HCT116 (cell line): Measurements from ENCODE around the gene VARS1. TPM values are rescaled to one million over a fixed set of nuclear protein-coding genes. Genes with fewer than 3 reads are reported as not detected.
A peak's percentile ranks its signal among the peaks of the same experiment; 100 is the strongest.

ENCODE experiments used
- ATAC-seq: fragments of 200-7000 bp; cut with Tn5 transposase; 2 replicates; pipeline ENCODE4 v1.9.1; 2020; ENCODE audit warnings: mild to moderate bottlenecking, moderate library complexity
- BruUV-seq: library from RNA; stranded (reverse); fragments of 400-500 nt; replicated peaks from 2 replicates; lab custom pipeline; 2021; lab: Mats Ljungman, UMichigan
- CTCF ChIA-PET: fragments of 300-600 bp; sonication (Branson Sonifier 250); formaldehyde crosslinking; loops from one replicate; lab custom pipeline; 2021; ENCODE audit warnings: antibody characterized with exemption; lab: Charles Lee
- POLR2A ChIA-PET: fragments of 300-600, 350-600 bp; sonication (Branson Sonifier 250); formaldehyde crosslinking; loops from one replicate; lab custom pipeline; 2021; ENCODE audit warnings: antibody characterized with exemption; lab: Charles Lee
- RAD21 ChIA-PET, 2 experiments: fragments of 300-600 bp; sonication (Branson Sonifier 250); formaldehyde crosslinking; loops; one replicate each; lab custom pipeline; 2023; ENCODE audit warnings: low total read pairs in 2 of 2; ENCODE audit not compliant: uncharacterized antibody in 2 of 2, unreplicated experiment in 2 of 2, low non-redundant PET in 1 of 2; lab: Charles Lee
- DNase-seq: peaks from one replicate; pipeline ENCODE4 v3.0.0-alpha.2; 2010; ENCODE audit warnings: low read depth, low spot score
- H2AFZ ChIP-seq: fragments of 200-600 bp; shearing (Covaris generic), sonication (generic); 2 replicates; pipeline ENCODE4 v1.6.1; 2017; ENCODE audit warnings: low read depth, mixed run types, mixed read lengths, antibody characterized with exemption, low read length; ENCODE audit not compliant: poor library complexity, severe bottlenecking
- H3K27ac ChIP-seq: 2 replicates; pipeline ENCODE4 v1.5.1; 2012; ENCODE audit warnings: low read depth, low read length
- H3K27me3 ChIP-seq: fragments of 200-600 bp; sonication (generic); 2 replicates; pipeline ENCODE4 v1.6.1; 2016; ENCODE audit warnings: mixed run types, low read length, mixed read lengths; ENCODE audit not compliant: insufficient read depth
- H3K36me3 ChIP-seq, 2 experiments: fragments of 200-500 bp in 1 of 2; fragments of 200-600 bp in 1 of 2; sonication (Bioruptor generic) in 1 of 2; sonication (generic) in 1 of 2; 2 replicates each; pipeline versions ENCODE4 v1.5.1 to v1.6.1; 2014 to 2016; ENCODE audit warnings: low read length in 2 of 2, inconsistent platforms in 1 of 2, mixed read lengths in 1 of 2, mixed run types in 1 of 2; ENCODE audit not compliant: insufficient read depth in 2 of 2, control insufficient read depth in 1 of 2
- H3K4me1 ChIP-seq, 2 experiments: fragments of 200-600 bp in 1 of 2; sonication (generic) in 1 of 2; 2 replicates each; pipeline versions ENCODE4 v1.5.1 to v1.6.1; 2012 to 2017; ENCODE audit warnings: low read length in 2 of 2, inconsistent platforms in 1 of 2, mild to moderate bottlenecking in 1 of 2, mixed read lengths in 1 of 2, mixed run types in 1 of 2, moderate library complexity in 1 of 2; ENCODE audit not compliant: insufficient read depth in 2 of 2, control insufficient read depth in 1 of 2
- H3K4me2 ChIP-seq: fragments of 200-600 bp; sonication (generic); 2 replicates; pipeline ENCODE4 v1.6.1; 2017; ENCODE audit warnings: mixed run types, low read length, mixed read lengths
- H3K4me3 ChIP-seq, 2 experiments: fragments of 200-600 bp in 1 of 2; sonication (generic) in 1 of 2; replicated peaks in 1 of 2; 2 replicates each; pipeline ENCODE4 v1.5.1; 2011 to 2016; ENCODE audit warnings: low read length in 2 of 2, control low read depth in 1 of 2, low read depth in 1 of 2, mild to moderate bottlenecking in 1 of 2, mixed read lengths in 1 of 2, mixed run types in 1 of 2
- H3K79me2 ChIP-seq: fragments of 200-600 bp; sonication (generic); 2 replicates; pipeline ENCODE4 v1.6.1; 2017; ENCODE audit warnings: mild to moderate bottlenecking, mixed run types, low read length, moderate library complexity, mixed read lengths; ENCODE audit not compliant: insufficient read depth
- H3K9ac ChIP-seq: fragments of 200-600 bp; sonication (generic); 2 replicates; pipeline ENCODE4 v1.6.1; 2016; ENCODE audit warnings: low read length, mixed read lengths
- H3K9me2 ChIP-seq: fragments of 200-600 bp; sonication (generic), shearing (Covaris generic); 2 replicates; pipeline ENCODE4 v1.6.1; 2017; ENCODE audit warnings: mixed run types, mild to moderate bottlenecking, moderate library complexity; ENCODE audit not compliant: insufficient read depth
- H3K9me3 ChIP-seq, 2 experiments: fragments of 200-500 bp in 1 of 2; fragments of 200-600 bp in 1 of 2; sonication (Bioruptor generic) in 1 of 2; sonication (generic) in 1 of 2; 2 replicates each; pipeline ENCODE4 v1.6.1; 2014 to 2017; ENCODE audit warnings: low read length in 2 of 2, mixed read lengths in 2 of 2, inconsistent platforms in 1 of 2, low read depth in 1 of 2, mild to moderate bottlenecking in 1 of 2, mixed run types in 1 of 2, moderate library complexity in 1 of 2; ENCODE audit not compliant: control insufficient read depth in 1 of 2, insufficient read depth in 1 of 2
- H4K20me1 ChIP-seq: fragments of 200-600 bp; sonication (generic), shearing (Covaris generic); 2 replicates; pipeline ENCODE4 v1.6.1; 2017; ENCODE audit warnings: mixed run types, mild to moderate bottlenecking, moderate library complexity; ENCODE audit not compliant: insufficient read depth
- CBX3 ChIP-seq: IDR thresholded peaks from 2 replicates; pipeline ENCODE4 v1.6.1; 2012; ENCODE audit warnings: low read depth
- CEBPB ChIP-seq: IDR thresholded peaks from 2 replicates; pipeline ENCODE4 v1.6.1; 2012; ENCODE audit warnings: low read depth
- ELF1 ChIP-seq: IDR thresholded peaks from 2 replicates; pipeline ENCODE4 v1.6.1; 2012; ENCODE audit warnings: low read depth, borderline replicate concordance
- EZH2 ChIP-seq: fragments of 200-600 bp; sonication (generic); IDR thresholded peaks from 2 replicates; pipeline ENCODE4 v1.6.1; 2017; ENCODE audit warnings: antibody characterized with exemption, mixed run types
- FOSL1 ChIP-seq: IDR thresholded peaks from 2 replicates; pipeline ENCODE4 v1.6.1; 2012; ENCODE audit warnings: low read depth
- JUND ChIP-seq: IDR thresholded peaks from 2 replicates; pipeline ENCODE4 v1.6.1; 2012
- POLR2A ChIP-seq: IDR thresholded peaks from 2 replicates; pipeline ENCODE4 v1.7.0; 2011; ENCODE audit warnings: borderline replicate concordance; ENCODE audit not compliant: insufficient read depth, insufficient read length; ENCODE audit errors: extremely low read depth
- RAD21 ChIP-seq: IDR thresholded peaks from 2 replicates; pipeline ENCODE4 v1.6.1; 2012; ENCODE audit warnings: low read depth, mild to moderate bottlenecking
- SIN3A ChIP-seq: IDR thresholded peaks from 2 replicates; pipeline ENCODE4 v1.6.1; 2012; ENCODE audit warnings: low read depth
- SP1 ChIP-seq: IDR thresholded peaks from 2 replicates; pipeline ENCODE4 v1.6.1; 2012; ENCODE audit warnings: low read depth
- SRF ChIP-seq: IDR thresholded peaks from 2 replicates; pipeline ENCODE4 v1.6.1; 2012; ENCODE audit warnings: low read depth
- TCF7L2 ChIP-seq: IDR thresholded peaks from 2 replicates; pipeline ENCODE4 v1.7.0; 2011; ENCODE audit warnings: borderline replicate concordance, inconsistent platforms; ENCODE audit not compliant: insufficient read depth, insufficient read length; ENCODE audit errors: extremely low read depth
- ZNF274 ChIP-seq: fragments of 200-500 bp; sonication (Bioruptor generic); IDR thresholded peaks from 2 replicates; pipeline ENCODE4 v1.6.1; 2014; ENCODE audit warnings: mild to moderate bottlenecking, low read depth, low read length, inconsistent platforms
- intact Hi-C: fragments of 100-400 bp; cut with micrococcal nuclease; formaldehyde crosslinking; loops from 2 replicates; pipeline ENCODE4 v1.10.0; 2022
- total RNA-seq: library from RNA; stranded (reverse); gene quantifications from one replicate; pipeline ENCODE4 v1.2.1, GENCODE V29; 2021; ENCODE audit not compliant: unreplicated experiment
- TF ChIP-seq, protein P1 (sequence below): IDR thresholded peaks from 2 replicates; pipeline ENCODE4 v1.6.1; 2012
- TF ChIP-seq, protein P2 (sequence below), 3 experiments: fragments of 200-600 bp in 1 of 3; sonication (generic) in 1 of 3; IDR thresholded peaks in 2 of 3; conservative IDR thresholded peaks in 1 of 3; 2 replicates each; pipeline ENCODE4 v1.5.1; 2012 to 2017; ENCODE audit warnings: low read depth in 2 of 3, low read length in 2 of 3, antibody characterized with exemption in 1 of 3, borderline replicate concordance in 1 of 3, control low read depth in 1 of 3, mild to moderate bottlenecking in 1 of 3, mixed read lengths in 1 of 3, mixed run types in 1 of 3, moderate library complexity in 1 of 3; ENCODE audit not compliant: insufficient read depth in 1 of 3
- TF ChIP-seq, protein P3 (sequence below): IDR thresholded peaks from 2 replicates; pipeline ENCODE4 v1.6.1; 2012
- TF ChIP-seq, protein P4 (sequence below): IDR thresholded peaks from 2 replicates; pipeline ENCODE4 v1.6.1; 2011; ENCODE audit warnings: mild to moderate bottlenecking, low read length, moderate library complexity; ENCODE audit not compliant: insufficient replicate concordance; ENCODE audit errors: extremely low read depth
- TF ChIP-seq, protein P5 (sequence below): IDR thresholded peaks from 2 replicates; pipeline ENCODE4 v1.6.1; 2012; ENCODE audit warnings: low read depth

VARS1 gene
- total RNA-seq, 1 experiment from 2014 or later = 254 TPM

DNA sequence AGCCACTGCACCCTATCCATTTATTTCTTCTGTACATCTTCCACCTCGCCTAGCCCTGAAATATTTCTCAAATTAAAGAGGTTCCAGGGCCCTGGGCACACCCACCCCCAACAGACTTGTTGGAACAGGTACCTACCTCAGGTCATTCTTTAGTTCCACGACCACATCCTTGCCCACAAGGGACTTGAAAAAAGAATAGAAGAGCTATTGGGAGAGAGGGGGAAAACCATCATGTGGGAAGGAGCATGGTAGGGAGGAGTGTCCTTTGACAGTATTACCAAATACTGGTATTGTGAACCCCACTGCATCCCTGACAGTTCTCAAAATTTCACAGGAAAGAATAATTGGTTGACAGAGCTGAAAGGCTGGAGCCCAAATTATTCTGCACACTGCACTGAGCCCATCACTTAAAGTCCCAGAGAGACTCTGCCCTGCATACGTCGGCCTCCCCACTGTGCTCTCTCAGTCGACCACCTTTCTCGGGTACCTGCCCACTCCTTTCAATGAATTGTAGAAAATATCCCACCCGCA, 10.5 kb upstream of the VARS1 start:
- TSS peak; percentile 74 for BruUV-seq
- ChIA-PET CTCF (interaction anchor here (1.3 to 2.4 kb wide), 3 partner anchors 10 to 68 kb away, joined by 3 to 16 read pairs (median 5); partner anchors contain the start of gene VARS1), RAD21 (no interaction called here)
- ATAC-seq = peak; percentile 16
- H3K4me3 ChIP-seq = peak overlapping the region; percentile 93 to 94
- H3K9ac ChIP-seq = peak overlapping the region; percentile 95
- peaks cover 13 to 16% of the 10 kb centered on the region in 2 experiments for H3K4me1 ChIP-seq
- intact Hi-C loops = no loop called here
- H3K36me3 ChIP-seq = peaks cover 3 to 11% of the 10 kb centered on the region in 2 experiments; a peak in 3 of 4 replicates
- no peaks in the 10 kb centered on the region for H3K27me3 ChIP-seq
- no peaks in the 10 kb centered on the region for H3K9me3 ChIP-seq
- H3K27ac ChIP-seq = peak overlapping the region; percentile 85
- TF ChIP-seq, protein P1, sequence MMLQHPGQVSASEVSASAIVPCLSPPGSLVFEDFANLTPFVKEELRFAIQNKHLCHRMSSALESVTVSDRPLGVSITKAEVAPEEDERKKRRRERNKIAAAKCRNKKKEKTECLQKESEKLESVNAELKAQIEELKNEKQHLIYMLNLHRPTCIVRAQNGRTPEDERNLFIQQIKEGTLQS = no peak
- TF ChIP-seq, protein P2, sequence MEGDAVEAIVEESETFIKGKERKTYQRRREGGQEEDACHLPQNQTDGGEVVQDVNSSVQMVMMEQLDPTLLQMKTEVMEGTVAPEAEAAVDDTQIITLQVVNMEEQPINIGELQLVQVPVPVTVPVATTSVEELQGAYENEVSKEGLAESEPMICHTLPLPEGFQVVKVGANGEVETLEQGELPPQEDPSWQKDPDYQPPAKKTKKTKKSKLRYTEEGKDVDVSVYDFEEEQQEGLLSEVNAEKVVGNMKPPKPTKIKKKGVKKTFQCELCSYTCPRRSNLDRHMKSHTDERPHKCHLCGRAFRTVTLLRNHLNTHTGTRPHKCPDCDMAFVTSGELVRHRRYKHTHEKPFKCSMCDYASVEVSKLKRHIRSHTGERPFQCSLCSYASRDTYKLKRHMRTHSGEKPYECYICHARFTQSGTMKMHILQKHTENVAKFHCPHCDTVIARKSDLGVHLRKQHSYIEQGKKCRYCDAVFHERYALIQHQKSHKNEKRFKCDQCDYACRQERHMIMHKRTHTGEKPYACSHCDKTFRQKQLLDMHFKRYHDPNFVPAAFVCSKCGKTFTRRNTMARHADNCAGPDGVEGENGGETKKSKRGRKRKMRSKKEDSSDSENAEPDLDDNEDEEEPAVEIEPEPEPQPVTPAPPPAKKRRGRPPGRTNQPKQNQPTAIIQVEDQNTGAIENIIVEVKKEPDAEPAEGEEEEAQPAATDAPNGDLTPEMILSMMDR (IDR thresholded peaks at IDR 0.05 in 2 of 3, conservative IDR thresholded peaks at IDR 0.05 in 1 of 3; ENCODE audit: borderline replicate concordance in 1 of 3, insufficient read depth in 1 of 3, low read depth in 2 of 3, low read length in 2 of 3) = no peak
- TF ChIP-seq, protein P3, sequence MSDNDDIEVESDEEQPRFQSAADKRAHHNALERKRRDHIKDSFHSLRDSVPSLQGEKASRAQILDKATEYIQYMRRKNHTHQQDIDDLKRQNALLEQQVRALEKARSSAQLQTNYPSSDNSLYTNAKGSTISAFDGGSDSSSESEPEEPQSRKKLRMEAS = no peak
- TF ChIP-seq ELF1 (no peak), ZNF274 (no peak), EZH2 (no peak), SRF (no peak), SIN3A (no peak), CEBPB (no peak), FOSL1 (no peak), SP1 (no peak), JUND (no peak), CBX3 (no peak), TCF7L2 (no peak), RAD21 (no peak), POLR2A (no peak)
- TF ChIP-seq, protein P4, sequence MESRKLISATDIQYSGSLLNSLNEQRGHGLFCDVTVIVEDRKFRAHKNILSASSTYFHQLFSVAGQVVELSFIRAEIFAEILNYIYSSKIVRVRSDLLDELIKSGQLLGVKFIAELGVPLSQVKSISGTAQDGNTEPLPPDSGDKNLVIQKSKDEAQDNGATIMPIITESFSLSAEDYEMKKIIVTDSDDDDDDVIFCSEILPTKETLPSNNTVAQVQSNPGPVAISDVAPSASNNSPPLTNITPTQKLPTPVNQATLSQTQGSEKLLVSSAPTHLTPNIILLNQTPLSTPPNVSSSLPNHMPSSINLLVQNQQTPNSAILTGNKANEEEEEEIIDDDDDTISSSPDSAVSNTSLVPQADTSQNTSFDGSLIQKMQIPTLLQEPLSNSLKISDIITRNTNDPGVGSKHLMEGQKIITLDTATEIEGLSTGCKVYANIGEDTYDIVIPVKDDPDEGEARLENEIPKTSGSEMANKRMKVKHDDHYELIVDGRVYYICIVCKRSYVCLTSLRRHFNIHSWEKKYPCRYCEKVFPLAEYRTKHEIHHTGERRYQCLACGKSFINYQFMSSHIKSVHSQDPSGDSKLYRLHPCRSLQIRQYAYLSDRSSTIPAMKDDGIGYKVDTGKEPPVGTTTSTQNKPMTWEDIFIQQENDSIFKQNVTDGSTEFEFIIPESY = no peak
- TF ChIP-seq, protein P5, sequence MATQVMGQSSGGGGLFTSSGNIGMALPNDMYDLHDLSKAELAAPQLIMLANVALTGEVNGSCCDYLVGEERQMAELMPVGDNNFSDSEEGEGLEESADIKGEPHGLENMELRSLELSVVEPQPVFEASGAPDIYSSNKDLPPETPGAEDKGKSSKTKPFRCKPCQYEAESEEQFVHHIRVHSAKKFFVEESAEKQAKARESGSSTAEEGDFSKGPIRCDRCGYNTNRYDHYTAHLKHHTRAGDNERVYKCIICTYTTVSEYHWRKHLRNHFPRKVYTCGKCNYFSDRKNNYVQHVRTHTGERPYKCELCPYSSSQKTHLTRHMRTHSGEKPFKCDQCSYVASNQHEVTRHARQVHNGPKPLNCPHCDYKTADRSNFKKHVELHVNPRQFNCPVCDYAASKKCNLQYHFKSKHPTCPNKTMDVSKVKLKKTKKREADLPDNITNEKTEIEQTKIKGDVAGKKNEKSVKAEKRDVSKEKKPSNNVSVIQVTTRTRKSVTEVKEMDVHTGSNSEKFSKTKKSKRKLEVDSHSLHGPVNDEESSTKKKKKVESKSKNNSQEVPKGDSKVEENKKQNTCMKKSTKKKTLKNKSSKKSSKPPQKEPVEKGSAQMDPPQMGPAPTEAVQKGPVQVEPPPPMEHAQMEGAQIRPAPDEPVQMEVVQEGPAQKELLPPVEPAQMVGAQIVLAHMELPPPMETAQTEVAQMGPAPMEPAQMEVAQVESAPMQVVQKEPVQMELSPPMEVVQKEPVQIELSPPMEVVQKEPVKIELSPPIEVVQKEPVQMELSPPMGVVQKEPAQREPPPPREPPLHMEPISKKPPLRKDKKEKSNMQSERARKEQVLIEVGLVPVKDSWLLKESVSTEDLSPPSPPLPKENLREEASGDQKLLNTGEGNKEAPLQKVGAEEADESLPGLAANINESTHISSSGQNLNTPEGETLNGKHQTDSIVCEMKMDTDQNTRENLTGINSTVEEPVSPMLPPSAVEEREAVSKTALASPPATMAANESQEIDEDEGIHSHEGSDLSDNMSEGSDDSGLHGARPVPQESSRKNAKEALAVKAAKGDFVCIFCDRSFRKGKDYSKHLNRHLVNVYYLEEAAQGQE = no peak
- TF ChIP-seq, all 23 proteins: peak for 0
- no peak for DNase-seq
- POLR2A ChIA-PET = interaction anchor here (0.5 to 4.8 kb wide), 9 partner anchors 10 to 141 kb away, joined by 3 to 49 read pairs (median 4); partner anchors contain the start of genes GPANK1, HSPA1B and VARS1
- H3K79me2 ChIP-seq = peaks cover 40% of the 10 kb centered on the region
- no peaks in the 10 kb centered on the region for H3K9me2 ChIP-seq
- H4K20me1 ChIP-seq = no peaks in the 10 kb centered on the region
- peak overlapping the region; percentile 33 for H2AFZ ChIP-seq
- peak overlapping the region; percentile 98 for H3K4me2 ChIP-seq
